ENCODE results near the gene CRNKL1.

The CRNKL1 gene

GRCh38 chr20:20052074-20052970 is at the start of gene CRNKL1, which contains the start of gene CFAP61:
TSS of gene CRNKL1 (minus strand) at chr20:20052466. CDS start at chr20:20052342, 124 bp downstream.
TSS of gene CFAP61 (plus strand) at chr20:20052532. CDS start at chr20:20056654, 4,122 bp downstream.
- peak within 1 kb of the TSS; percentile 93 for H3K27ac Mint-ChIP-seq
- peaks cover 29% of the 10 kb centered on the region for H3K4me1 Mint-ChIP-seq
- H3K4me3 Mint-ChIP-seq: peak within 1 kb of the TSS; percentile 99
- H3K9me3 Mint-ChIP-seq: no peaks in the 10 kb centered on the region
- ATAC-seq (peak; percentile 96), DNase-seq (peak; percentile 96)
- H3K36me3 Mint-ChIP-seq (ENCODE audit: low read depth): peaks cover 28% of the 10 kb centered on the region
- H3K27me3 Mint-ChIP-seq: peaks cover 5% of the 10 kb centered on the region

- ATAC-seq (no peak), DNase-seq (no peak)
- Mint-ChIP-seq H3K4me3 (no peak overlapping the region), H3K36me3 (ENCODE audit: low read depth) (no peaks in the 10 kb centered on the region), H3K27ac (no peak overlapping the region), H3K4me1 (no peaks in the 10 kb centered on the region), H3K9me3 (no peaks in the 10 kb centered on the region), H3K27me3 (peaks cover 10% of the 10 kb centered on the region)
Observed at GRCh38 chr20:20100881-20101280, 48.6 kb upstream of the CRNKL1 start.

- no peaks in the 10 kb centered on the region for H3K36me3 Mint-ChIP-seq (ENCODE audit: low read depth)
- no peaks in the 10 kb centered on the region for H3K4me1 Mint-ChIP-seq
- DNase-seq: no peak
- no peak overlapping the region for H3K27ac Mint-ChIP-seq
- H3K27me3 Mint-ChIP-seq: peaks cover 12% of the 10 kb centered on the region
- H3K4me3 Mint-ChIP-seq: no peak overlapping the region
- no peaks in the 10 kb centered on the region for H3K9me3 Mint-ChIP-seq
- ATAC-seq: no peak
Observed at GRCh38 chr20:20096421-20096820, 44.2 kb upstream of the CRNKL1 start.

- H3K4me3 Mint-ChIP-seq: no peak overlapping the region
- H3K27me3 Mint-ChIP-seq: peaks cover 12% of the 10 kb centered on the region
- no peak overlapping the region for H3K27ac Mint-ChIP-seq
- no peaks in the 10 kb centered on the region for H3K4me1 Mint-ChIP-seq
- ATAC-seq: no peak
- no peaks in the 10 kb centered on the region for H3K36me3 Mint-ChIP-seq (ENCODE audit: low read depth)
- no peaks in the 10 kb centered on the region for H3K9me3 Mint-ChIP-seq
- no peak for DNase-seq
Observed at GRCh38 chr20:20095114-20095872, 43.0 kb upstream of the CRNKL1 start.

- DNase-seq (no peak), ATAC-seq (no peak)
- Mint-ChIP-seq H3K4me1 (no peaks in the 10 kb centered on the region), H3K4me3 (no peak overlapping the region), H3K36me3 (ENCODE audit: low read depth) (no peaks in the 10 kb centered on the region), H3K9me3 (no peaks in the 10 kb centered on the region), H3K27me3 (peaks cover 12% of the 10 kb centered on the region), H3K27ac (no peak overlapping the region)
Observed at GRCh38 chr20:20094410-20094809, 42.1 kb upstream of the CRNKL1 start.

- Mint-ChIP-seq H3K4me3 (no peak overlapping the region), H3K36me3 (ENCODE audit: low read depth) (no peaks in the 10 kb centered on the region), H3K9me3 (no peaks in the 10 kb centered on the region), H3K27ac (no peak overlapping the region), H3K4me1 (no peaks in the 10 kb centered on the region), H3K27me3 (peaks cover 11% of the 10 kb centered on the region)
- no peak for ATAC-seq
- no peak for DNase-seq
Observed at GRCh38 chr20:20092827-20093226, 40.6 kb upstream of the CRNKL1 start.

- no peak overlapping the region for H3K27ac Mint-ChIP-seq
- no peak overlapping the region for H3K4me3 Mint-ChIP-seq
- ATAC-seq (no peak), DNase-seq (no peak)
- no peaks in the 10 kb centered on the region for H3K9me3 Mint-ChIP-seq
- H3K27me3 Mint-ChIP-seq: peaks cover 2% of the 10 kb centered on the region
- H3K4me1 Mint-ChIP-seq: no peaks in the 10 kb centered on the region
- H3K36me3 Mint-ChIP-seq (ENCODE audit: low read depth): no peaks in the 10 kb centered on the region
Observed at GRCh38 chr20:20089939-20090338, 37.7 kb upstream of the CRNKL1 start.

GRCh38 chr20:20089018-20089417 is 36.8 kb upstream of the CRNKL1 start:
- H3K4me3 Mint-ChIP-seq: no peak overlapping the region
- no peaks in the 10 kb centered on the region for H3K36me3 Mint-ChIP-seq (ENCODE audit: low read depth)
- H3K27ac Mint-ChIP-seq: no peak overlapping the region
- no peaks in the 10 kb centered on the region for H3K9me3 Mint-ChIP-seq
- no peak for ATAC-seq
- DNase-seq: no peak
- H3K27me3 Mint-ChIP-seq: peaks cover 2% of the 10 kb centered on the region
- peaks cover 5% of the 10 kb centered on the region for H3K4me1 Mint-ChIP-seq

- Mint-ChIP-seq H3K9me3 (no peaks in the 10 kb centered on the region), H3K4me1 (peaks cover 7% of the 10 kb centered on the region), H3K4me3 (no peak overlapping the region), H3K27ac (no peak overlapping the region), H3K36me3 (ENCODE audit: low read depth) (no peaks in the 10 kb centered on the region), H3K27me3 (peaks cover 4% of the 10 kb centered on the region)
- ATAC-seq (no peak), DNase-seq (no peak)
Observed at GRCh38 chr20:20085812-20086211, 33.5 kb upstream of the CRNKL1 start.

GRCh38 chr20:20085071-20085470 is 32.8 kb upstream of the CRNKL1 start:
- peaks cover 7% of the 10 kb centered on the region for H3K4me1 Mint-ChIP-seq
- no peak overlapping the region for H3K4me3 Mint-ChIP-seq
- ATAC-seq (no peak), DNase-seq (no peak)
- H3K27ac Mint-ChIP-seq: no peak overlapping the region
- peaks cover 4% of the 10 kb centered on the region for H3K27me3 Mint-ChIP-seq
- no peaks in the 10 kb centered on the region for H3K9me3 Mint-ChIP-seq
- H3K36me3 Mint-ChIP-seq (ENCODE audit: low read depth): no peaks in the 10 kb centered on the region

- Mint-ChIP-seq H3K4me1 (peaks cover 7% of the 10 kb centered on the region), H3K4me3 (peak overlapping the region; percentile 69), H3K27ac (no peak overlapping the region), H3K36me3 (ENCODE audit: low read depth) (no peaks in the 10 kb centered on the region), H3K9me3 (no peaks in the 10 kb centered on the region), H3K27me3 (peaks cover 6% of the 10 kb centered on the region)
- ATAC-seq (no peak), DNase-seq (no peak)
Observed at GRCh38 chr20:20084296-20084752, 32.1 kb upstream of the CRNKL1 start.

GRCh38 chr20:20083807-20084206 is 31.5 kb upstream of the CRNKL1 start:
- H3K4me1 Mint-ChIP-seq: peaks cover 7% of the 10 kb centered on the region
- no peak overlapping the region for H3K27ac Mint-ChIP-seq

GRCh38 chr20:20079102-20079784 is 27.0 kb upstream of the CRNKL1 start:
- Mint-ChIP-seq H3K4me3 (no peak overlapping the region), H3K27ac (no peak overlapping the region), H3K27me3 (peaks cover 14% of the 10 kb centered on the region), H3K4me1 (peaks cover 4% of the 10 kb centered on the region), H3K36me3 (ENCODE audit: low read depth) (no peaks in the 10 kb centered on the region), H3K9me3 (no peaks in the 10 kb centered on the region)
- no peak for DNase-seq
- no peak for ATAC-seq

More at GRCh38 chr20:20083807-20084206, 31.5 kb upstream of the CRNKL1 start:
- DNase-seq: no peak
- no peaks in the 10 kb centered on the region for H3K36me3 Mint-ChIP-seq (ENCODE audit: low read depth)
- H3K9me3 Mint-ChIP-seq: no peaks in the 10 kb centered on the region
- peaks cover 10% of the 10 kb centered on the region for H3K27me3 Mint-ChIP-seq
- ATAC-seq: peak; percentile 54
- H3K4me3 Mint-ChIP-seq: peak overlapping the region; percentile 69

GRCh38 chr20:20078041-20078440 is 25.8 kb upstream of the CRNKL1 start:
- ATAC-seq (no peak), DNase-seq (no peak)
- Mint-ChIP-seq H3K9me3 (no peaks in the 10 kb centered on the region), H3K27me3 (peaks cover 14% of the 10 kb centered on the region), H3K4me1 (no peaks in the 10 kb centered on the region), H3K4me3 (no peak overlapping the region), H3K27ac (no peak overlapping the region), H3K36me3 (ENCODE audit: low read depth) (no peaks in the 10 kb centered on the region)
